Cardiac fibroblast (primary cell): ENCODE results near the gene TNK2.

Source experiments
- DNase-seq, 2 donors: peaks; one replicate each; pipeline versions ENCODE4 v3.0.0 to v3.0.0-alpha.2; 2010; ENCODE audit warnings: low read depth in 2 of 2
- H3K4me3 ChIP-seq, 2 donors: replicated peaks in 1 of 2; 1 replicate in 1 of 2; 2 replicates in 1 of 2; pipeline ENCODE4 v1.5.1; 2011; ENCODE audit warnings: low read depth in 2 of 2, low read length in 2 of 2, mild to moderate bottlenecking in 2 of 2, moderate library complexity in 1 of 2
- CTCF ChIP-seq: IDR thresholded peaks from one replicate; pipeline ENCODE4 v1.5.1; 2011; ENCODE audit warnings: low read depth, mild to moderate bottlenecking, low read length, inconsistent platforms

Gene TNK2

GRCh38 chr3:195886181-195887141 is 21.9 kb downstream of the TNK2 start:
- TF ChIP-seq CTCF, result no peak
- no peak overlapping the region for H3K4me3 ChIP-seq
- peak; percentile 74 to 86 for DNase-seq

- TF ChIP-seq CTCF, result no peak
- no peak overlapping the region for H3K4me3 ChIP-seq
These were observed 23.1 kb downstream of the TNK2 start for GRCh38 chr3:195885036-195885891.

GRCh38 chr3:195884691-195885035 is 23.7 kb downstream of the TNK2 start:
- TF ChIP-seq CTCF, result no peak
- no peak overlapping the region for H3K4me3 ChIP-seq
- no peak for DNase-seq

More at GRCh38 chr3:195885036-195885891, 23.1 kb downstream of the TNK2 start:
- peak in 1 of 2 donors; percentile 21 for DNase-seq

- no peak for TF ChIP-seq CTCF
- no peak for DNase-seq
- no peak overlapping the region for H3K4me3 ChIP-seq
These were observed 24.6 kb downstream of the TNK2 start for GRCh38 chr3:195883801-195884200.

- no peak for TF ChIP-seq CTCF
- no peak overlapping the region for H3K4me3 ChIP-seq
- no peak for DNase-seq
These were observed 25.2 kb downstream of the TNK2 start for GRCh38 chr3:195883160-195883559.

- DNase-seq, result no peak
- TF ChIP-seq CTCF, result no peak
- no peak overlapping the region for H3K4me3 ChIP-seq
These were observed 26.3 kb downstream of the TNK2 start for GRCh38 chr3:195882002-195882441.
